ENCODE results near the gene ITGBL1.

- TF ChIP-seq CTCF (IDR thresholded peaks at IDR 0.05) (no peak), POLR2A (IDR thresholded peaks at IDR 0.05) (no peak)
Measured at GRCh38 chr13:101433895-101434294, 18.6 kb upstream of the ITGBL1 start.
